Measurements from ENCODE around the gene GNG13.

DNA sequence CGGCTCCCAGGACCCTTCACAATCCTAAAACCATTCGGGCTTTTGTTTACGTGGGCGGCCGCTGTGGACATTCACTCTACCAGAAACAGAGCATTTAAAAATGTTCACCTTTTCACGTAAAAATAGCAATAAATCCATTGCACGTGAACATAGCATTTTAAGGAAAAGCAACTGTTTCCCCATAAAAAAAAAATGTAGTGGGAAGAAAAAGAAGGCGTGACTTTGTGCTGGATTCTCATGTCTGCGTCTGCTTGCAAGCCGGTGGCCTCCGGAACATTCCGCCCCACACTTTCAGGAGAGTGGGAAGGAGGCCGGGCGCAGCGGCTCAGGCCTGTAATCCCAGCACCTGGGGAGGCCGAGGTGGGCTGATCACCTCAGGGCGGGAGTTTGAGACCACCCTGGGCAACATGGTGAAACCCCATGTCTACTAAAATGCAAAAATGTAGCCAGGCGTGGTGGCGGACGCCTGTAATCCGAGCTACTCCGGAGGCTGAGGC is 13.4 kb upstream of the GNG13 start:
- TF ChIP-seq, protein P1, sequence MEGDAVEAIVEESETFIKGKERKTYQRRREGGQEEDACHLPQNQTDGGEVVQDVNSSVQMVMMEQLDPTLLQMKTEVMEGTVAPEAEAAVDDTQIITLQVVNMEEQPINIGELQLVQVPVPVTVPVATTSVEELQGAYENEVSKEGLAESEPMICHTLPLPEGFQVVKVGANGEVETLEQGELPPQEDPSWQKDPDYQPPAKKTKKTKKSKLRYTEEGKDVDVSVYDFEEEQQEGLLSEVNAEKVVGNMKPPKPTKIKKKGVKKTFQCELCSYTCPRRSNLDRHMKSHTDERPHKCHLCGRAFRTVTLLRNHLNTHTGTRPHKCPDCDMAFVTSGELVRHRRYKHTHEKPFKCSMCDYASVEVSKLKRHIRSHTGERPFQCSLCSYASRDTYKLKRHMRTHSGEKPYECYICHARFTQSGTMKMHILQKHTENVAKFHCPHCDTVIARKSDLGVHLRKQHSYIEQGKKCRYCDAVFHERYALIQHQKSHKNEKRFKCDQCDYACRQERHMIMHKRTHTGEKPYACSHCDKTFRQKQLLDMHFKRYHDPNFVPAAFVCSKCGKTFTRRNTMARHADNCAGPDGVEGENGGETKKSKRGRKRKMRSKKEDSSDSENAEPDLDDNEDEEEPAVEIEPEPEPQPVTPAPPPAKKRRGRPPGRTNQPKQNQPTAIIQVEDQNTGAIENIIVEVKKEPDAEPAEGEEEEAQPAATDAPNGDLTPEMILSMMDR (IDR thresholded peaks at IDR 0.05) = no peak
- TF ChIP-seq EP300 (IDR thresholded peaks at IDR 0.05) (no peak), POLR2AphosphoS5 (IDR thresholded peaks at IDR 0.05) (no peak)

All from gastroesophageal sphincter (tissue), 3 donors.